ENCODE data around the gene ZNF277.

ZNF277 gene

GRCh38 chr7:112362731-112363131, 156.2 kb downstream of the ZNF277 start:
- Histone ChIP-seq H3K4me3 (ENCODE audit: low read length) (no peak overlapping the region), H3K27ac (ENCODE audit: low read length) (no peak overlapping the region), H3K36me3 (ENCODE audit: insufficient read depth, low read depth, low read length) (no peaks in the 10 kb centered on the region), H3K9ac (ENCODE audit: low read depth, low read length) (no peak overlapping the region), H3K27me3 (ENCODE audit: insufficient read depth, low read length) (no peaks in the 10 kb centered on the region), H3K9me3 (ENCODE audit: insufficient read depth, low read depth, low read length) (no peaks in the 10 kb centered on the region; the same call in 1 of the 2 replicates), H3K4me1 (ENCODE audit: insufficient read depth, low read length) (peaks cover 4% of the 10 kb centered on the region; the same call in 1 of the 2 replicates)

GRCh38 chr7:112364388-112364787, 157.9 kb downstream of the ZNF277 start:
- no peak overlapping the region for H3K9ac ChIP-seq (ENCODE audit: low read depth, low read length)
- H3K27me3 ChIP-seq (ENCODE audit: insufficient read depth, low read length): no peaks in the 10 kb centered on the region
- H3K9me3 ChIP-seq (ENCODE audit: insufficient read depth, low read depth, low read length): no peaks in the 10 kb centered on the region; the same call in 1 of the 2 replicates
- no peaks in the 10 kb centered on the region for H3K36me3 ChIP-seq (ENCODE audit: insufficient read depth, low read depth, low read length)
- H3K4me1 ChIP-seq (ENCODE audit: insufficient read depth, low read length): peaks cover 4% of the 10 kb centered on the region; the same call in 1 of the 2 replicates
- H3K4me3 ChIP-seq (ENCODE audit: low read length): no peak overlapping the region
- H3K27ac ChIP-seq (ENCODE audit: low read length): no peak overlapping the region

GRCh38 chr7:112365551-112365950, 159.1 kb downstream of the ZNF277 start:
- peaks cover 4% of the 10 kb centered on the region; the same call in 1 of the 2 replicates for H3K4me1 ChIP-seq (ENCODE audit: insufficient read depth, low read length)
- H3K36me3 ChIP-seq (ENCODE audit: insufficient read depth, low read depth, low read length): no peaks in the 10 kb centered on the region
- no peak overlapping the region for H3K27ac ChIP-seq (ENCODE audit: low read length)
- no peaks in the 10 kb centered on the region; the same call in 1 of the 2 replicates for H3K9me3 ChIP-seq (ENCODE audit: insufficient read depth, low read depth, low read length)
- no peaks in the 10 kb centered on the region for H3K27me3 ChIP-seq (ENCODE audit: insufficient read depth, low read length)
- H3K4me3 ChIP-seq (ENCODE audit: low read length): no peak overlapping the region
- no peak overlapping the region for H3K9ac ChIP-seq (ENCODE audit: low read depth, low read length)

GRCh38 chr7:112366886-112367285, 160.4 kb downstream of the ZNF277 start:
- Histone ChIP-seq H3K9ac (ENCODE audit: low read depth, low read length) (no peak overlapping the region), H3K27ac (ENCODE audit: low read length) (no peak overlapping the region), H3K27me3 (ENCODE audit: insufficient read depth, low read length) (no peaks in the 10 kb centered on the region), H3K36me3 (ENCODE audit: insufficient read depth, low read depth, low read length) (no peaks in the 10 kb centered on the region), H3K4me3 (ENCODE audit: low read length) (no peak overlapping the region), H3K9me3 (ENCODE audit: insufficient read depth, low read depth, low read length) (no peaks in the 10 kb centered on the region; the same call in 1 of the 2 replicates), H3K4me1 (ENCODE audit: insufficient read depth, low read length) (peaks cover 4% of the 10 kb centered on the region; the same call in 1 of the 2 replicates)

GRCh38 chr7:112370436-112370835, 163.9 kb downstream of the ZNF277 start:
- H3K4me1 ChIP-seq (ENCODE audit: insufficient read depth, low read length): no peaks in the 10 kb centered on the region
- H3K36me3 ChIP-seq (ENCODE audit: insufficient read depth, low read depth, low read length): no peaks in the 10 kb centered on the region
- H3K4me3 ChIP-seq (ENCODE audit: low read length): no peak overlapping the region
- H3K9ac ChIP-seq (ENCODE audit: low read depth, low read length): no peak overlapping the region
- H3K27ac ChIP-seq (ENCODE audit: low read length): no peak overlapping the region
- no peaks in the 10 kb centered on the region for H3K9me3 ChIP-seq (ENCODE audit: insufficient read depth, low read depth, low read length)
- no peaks in the 10 kb centered on the region for H3K27me3 ChIP-seq (ENCODE audit: insufficient read depth, low read length)

- Histone ChIP-seq H3K4me3 (ENCODE audit: low read length) (no peak overlapping the region), H3K27me3 (ENCODE audit: insufficient read depth, low read length) (no peaks in the 10 kb centered on the region)
Measured at GRCh38 chr7:112371701-112372100, 165.2 kb downstream of the ZNF277 start.

GRCh38 chr7:112372101-112372500, 165.6 kb downstream of the ZNF277 start:
- H3K4me1 ChIP-seq (ENCODE audit: insufficient read depth, low read length): no peaks in the 10 kb centered on the region
- H3K36me3 ChIP-seq (ENCODE audit: insufficient read depth, low read depth, low read length): no peaks in the 10 kb centered on the region
- no peak overlapping the region for H3K9ac ChIP-seq (ENCODE audit: low read depth, low read length)
- H3K27me3 ChIP-seq (ENCODE audit: insufficient read depth, low read length): no peaks in the 10 kb centered on the region
- H3K27ac ChIP-seq (ENCODE audit: low read length): no peak overlapping the region
- no peak overlapping the region for H3K4me3 ChIP-seq (ENCODE audit: low read length)
- H3K9me3 ChIP-seq (ENCODE audit: insufficient read depth, low read depth, low read length): no peaks in the 10 kb centered on the region

More at GRCh38 chr7:112371701-112372100, 165.2 kb downstream of the ZNF277 start:
- H3K4me1 ChIP-seq (ENCODE audit: insufficient read depth, low read length): no peaks in the 10 kb centered on the region
- no peak overlapping the region for H3K9ac ChIP-seq (ENCODE audit: low read depth, low read length)
- H3K27ac ChIP-seq (ENCODE audit: low read length): no peak overlapping the region
- H3K36me3 ChIP-seq (ENCODE audit: insufficient read depth, low read depth, low read length): no peaks in the 10 kb centered on the region
- H3K9me3 ChIP-seq (ENCODE audit: insufficient read depth, low read depth, low read length): no peaks in the 10 kb centered on the region

GRCh38 chr7:112377593-112377992, 171.1 kb downstream of the ZNF277 start:
- Histone ChIP-seq H3K9ac (ENCODE audit: low read depth, low read length) (no peak overlapping the region), H3K9me3 (ENCODE audit: insufficient read depth, low read depth, low read length) (no peaks in the 10 kb centered on the region)

GRCh38 chr7:112381311-112382091, 175.0 kb downstream of the ZNF277 start:
- Histone ChIP-seq H3K27me3 (ENCODE audit: insufficient read depth, low read length) (no peaks in the 10 kb centered on the region), H3K4me1 (ENCODE audit: insufficient read depth, low read length) (no peaks in the 10 kb centered on the region; the same call in 1 of the 2 replicates), H3K9ac (ENCODE audit: low read depth, low read length) (no peak overlapping the region), H3K4me3 (ENCODE audit: low read length) (no peak overlapping the region), H3K27ac (ENCODE audit: low read length) (no peak overlapping the region), H3K36me3 (ENCODE audit: insufficient read depth, low read depth, low read length) (no peaks in the 10 kb centered on the region), H3K9me3 (ENCODE audit: insufficient read depth, low read depth, low read length) (no peaks in the 10 kb centered on the region)

More at GRCh38 chr7:112377593-112377992, 171.1 kb downstream of the ZNF277 start:
- no peaks in the 10 kb centered on the region for H3K4me1 ChIP-seq (ENCODE audit: insufficient read depth, low read length)
- H3K27me3 ChIP-seq (ENCODE audit: insufficient read depth, low read length): no peaks in the 10 kb centered on the region
- H3K4me3 ChIP-seq (ENCODE audit: low read length): no peak overlapping the region
- H3K27ac ChIP-seq (ENCODE audit: low read length): no peak overlapping the region
- no peaks in the 10 kb centered on the region for H3K36me3 ChIP-seq (ENCODE audit: insufficient read depth, low read depth, low read length)

- no peak overlapping the region for H3K4me3 ChIP-seq (ENCODE audit: low read length)
- no peak overlapping the region for H3K9ac ChIP-seq (ENCODE audit: low read depth, low read length)
- H3K36me3 ChIP-seq (ENCODE audit: insufficient read depth, low read depth, low read length): no peaks in the 10 kb centered on the region
- H3K4me1 ChIP-seq (ENCODE audit: insufficient read depth, low read length): no peaks in the 10 kb centered on the region; the same call in 1 of the 2 replicates
- no peaks in the 10 kb centered on the region for H3K27me3 ChIP-seq (ENCODE audit: insufficient read depth, low read length)
- H3K9me3 ChIP-seq (ENCODE audit: insufficient read depth, low read depth, low read length): no peaks in the 10 kb centered on the region
- no peak overlapping the region for H3K27ac ChIP-seq (ENCODE audit: low read length)
Measured at GRCh38 chr7:112383671-112384417, 177.3 kb downstream of the ZNF277 start.

- Histone ChIP-seq H3K27me3 (ENCODE audit: insufficient read depth, low read length) (no peaks in the 10 kb centered on the region), H3K36me3 (ENCODE audit: insufficient read depth, low read depth, low read length) (no peaks in the 10 kb centered on the region), H3K9ac (ENCODE audit: low read depth, low read length) (no peak overlapping the region), H3K4me3 (ENCODE audit: low read length) (no peak overlapping the region), H3K27ac (ENCODE audit: low read length) (no peak overlapping the region), H3K4me1 (ENCODE audit: insufficient read depth, low read length) (no peaks in the 10 kb centered on the region; the same call in 1 of the 2 replicates), H3K9me3 (ENCODE audit: insufficient read depth, low read depth, low read length) (no peaks in the 10 kb centered on the region)
Measured at GRCh38 chr7:112385516-112385915, 179.0 kb downstream of the ZNF277 start.
